Prostate gland (tissue), 2 donors: Measurements from ENCODE around the gene MAP1LC3B2. TPM values are rescaled to one million over a fixed set of nuclear protein-coding genes. Genes with fewer than 3 reads are reported as not detected.

Experiments used
- DNase-seq: peaks from one replicate; pipeline ENCODE4 v3.0.0-alpha.2; 2019; ENCODE audit warnings: low spot score
- H3K27ac ChIP-seq, 2 donors: fragments of 200-600 bp; sonication (generic); 2 replicates each; pipeline ENCODE4 v1.5.1; 2017 to 2019
- H3K27me3 ChIP-seq: fragments of 200-600 bp; sonication (generic); replicated peaks from 2 replicates; pipeline ENCODE4 v1.5.1; 2019; ENCODE audit not compliant: insufficient read depth
- H3K36me3 ChIP-seq, 2 donors: fragments of 200-600 bp; sonication (generic); 1 replicate in 1 of 2; 2 replicates in 1 of 2; pipeline versions ENCODE4 v1.5.1 to v1.8.1; 2017 to 2019
- H3K4me1 ChIP-seq: fragments of 200-600 bp; sonication (generic); replicated peaks from 2 replicates; pipeline ENCODE4 v1.5.1; 2019
- H3K4me3 ChIP-seq, 2 donors: fragments of 200-600 bp; sonication (generic); 2 replicates each; pipeline ENCODE4 v1.5.1; 2017 to 2019
- H3K9me3 ChIP-seq: fragments of 200-600 bp; sonication (generic); 2 replicates; pipeline ENCODE4 v1.5.1; 2017
- CTCF ChIP-seq, 4 experiments: fragments of 200-600 bp in 2 of 4; fragments of 450-650 bp in 2 of 4; sonication (generic) in 2 of 4; IDR thresholded peaks; 1 replicate in 3 of 4; 2 replicates in 1 of 4; pipeline ENCODE4 v1.5.1; 2016 to 2019; ENCODE audit warnings: antibody characterized with exemption in 4 of 4, mild to moderate bottlenecking in 2 of 4, moderate library complexity in 2 of 4
- POLR2A ChIP-seq: fragments of 450-650 bp; IDR thresholded peaks from one replicate; pipeline ENCODE4 v1.6.1; 2016; ENCODE audit warnings: antibody characterized with exemption, mild to moderate bottlenecking
- POLR2AphosphoS5 ChIP-seq: sonication (generic); formaldehyde crosslinking; IDR thresholded peaks from one replicate; pipeline ENCODE4 v1.6.1; 2017; ENCODE audit warnings: antibody characterized with exemption
- WGBS: methylation state at CpG from one replicate; pipeline ENCODE4 v1.1.5; 2018; 5-methylcytosine and 5-hydroxymethylcytosine counted together
- intact Hi-C: fragments of 100-400 bp; cut with DNase I; formaldehyde crosslinking; loops from one replicate; pipeline ENCODE4 v1.14.2; 2022
- total RNA-seq, 2 donors: library from RNA; depleted of rRNA; stranded (reverse); fragments of >200 nt; gene quantifications; one replicate each; pipeline ENCODE4 v1.1.0, GENCODE V29; 2016

Gene MAP1LC3B2
- total RNA-seq, 2 donors from 2014 or later = 1.6 TPM; not detected in 1

GRCh38 chr12:116551151-116551550, 8.0 kb upstream of the MAP1LC3B2 start:
- Histone ChIP-seq H3K36me3 (no peaks in the 10 kb centered on the region), H3K27ac (no peak overlapping the region), H3K4me1 (no peaks in the 10 kb centered on the region), H3K9me3 (no peaks in the 10 kb centered on the region), H3K27me3 (no peaks in the 10 kb centered on the region), H3K4me3 (no peak overlapping the region)
- TF ChIP-seq POLR2A (no peak), CTCF (IDR thresholded peaks at IDR 0.05) (no peak), POLR2AphosphoS5 (no peak)
- 92% methylated on average over 2 of the region's 2 CpGs for WGBS
- DNase-seq = no peak
- intact Hi-C loops = no loop called here

- no peak overlapping the region for H3K27ac ChIP-seq
- H3K4me3 ChIP-seq = no peak overlapping the region
- no peak for TF ChIP-seq CTCF (IDR thresholded peaks at IDR 0.05)
- TF ChIP-seq POLR2A = no peak
- TF ChIP-seq POLR2AphosphoS5 = no peak
- H3K36me3 ChIP-seq = no peaks in the 10 kb centered on the region
- WGBS = 97% methylated on average over 2 of the region's 2 CpGs
- DNase-seq = no peak
- no peaks in the 10 kb centered on the region for H3K9me3 ChIP-seq
- no peaks in the 10 kb centered on the region for H3K27me3 ChIP-seq
- no peaks in the 10 kb centered on the region for H3K4me1 ChIP-seq
- intact Hi-C loops = no loop called here
Measured at GRCh38 chr12:116551619-116551951, 7.6 kb upstream of the MAP1LC3B2 start.

GRCh38 chr12:116551952-116552772, 7.0 kb upstream of the MAP1LC3B2 start:
- intact Hi-C loops = no loop called here
- Histone ChIP-seq H3K36me3 (no peaks in the 10 kb centered on the region), H3K27ac (no peak overlapping the region), H3K4me1 (no peaks in the 10 kb centered on the region), H3K9me3 (no peaks in the 10 kb centered on the region), H3K4me3 (no peak overlapping the region), H3K27me3 (no peaks in the 10 kb centered on the region)
- no peak for TF ChIP-seq POLR2A
- no peak for TF ChIP-seq CTCF (IDR thresholded peaks at IDR 0.05)
- no peak for TF ChIP-seq POLR2AphosphoS5
- no peak for DNase-seq
- WGBS = 93% methylated on average over 16 of the region's 16 CpGs

- intact Hi-C loops = no loop called here
- WGBS = 80% methylated on average over 17 of the region's 17 CpGs
- H3K27ac ChIP-seq = no peak overlapping the region
- TF ChIP-seq CTCF (IDR thresholded peaks at IDR 0.05) = no peak
- no peak for TF ChIP-seq POLR2A
- TF ChIP-seq POLR2AphosphoS5 = no peak
- H3K27me3 ChIP-seq = no peaks in the 10 kb centered on the region
- no peaks in the 10 kb centered on the region for H3K9me3 ChIP-seq
- no peak overlapping the region for H3K4me3 ChIP-seq
- no peaks in the 10 kb centered on the region for H3K36me3 ChIP-seq
- no peak for DNase-seq
- H3K4me1 ChIP-seq = no peaks in the 10 kb centered on the region
Measured at GRCh38 chr12:116552773-116553373, 6.3 kb upstream of the MAP1LC3B2 start.
